Measurements from ENCODE around the gene KCNK3. TPM values are rescaled to one million over a fixed set of nuclear protein-coding genes. Genes with fewer than 3 reads are reported as not detected.

KCNK3 gene
- total and polyA plus RNA-seq, 2 of the 13 experiments (the other 11 are each of a cell fraction or from before 2014, with no cell fraction given) = not detected

DNA sequence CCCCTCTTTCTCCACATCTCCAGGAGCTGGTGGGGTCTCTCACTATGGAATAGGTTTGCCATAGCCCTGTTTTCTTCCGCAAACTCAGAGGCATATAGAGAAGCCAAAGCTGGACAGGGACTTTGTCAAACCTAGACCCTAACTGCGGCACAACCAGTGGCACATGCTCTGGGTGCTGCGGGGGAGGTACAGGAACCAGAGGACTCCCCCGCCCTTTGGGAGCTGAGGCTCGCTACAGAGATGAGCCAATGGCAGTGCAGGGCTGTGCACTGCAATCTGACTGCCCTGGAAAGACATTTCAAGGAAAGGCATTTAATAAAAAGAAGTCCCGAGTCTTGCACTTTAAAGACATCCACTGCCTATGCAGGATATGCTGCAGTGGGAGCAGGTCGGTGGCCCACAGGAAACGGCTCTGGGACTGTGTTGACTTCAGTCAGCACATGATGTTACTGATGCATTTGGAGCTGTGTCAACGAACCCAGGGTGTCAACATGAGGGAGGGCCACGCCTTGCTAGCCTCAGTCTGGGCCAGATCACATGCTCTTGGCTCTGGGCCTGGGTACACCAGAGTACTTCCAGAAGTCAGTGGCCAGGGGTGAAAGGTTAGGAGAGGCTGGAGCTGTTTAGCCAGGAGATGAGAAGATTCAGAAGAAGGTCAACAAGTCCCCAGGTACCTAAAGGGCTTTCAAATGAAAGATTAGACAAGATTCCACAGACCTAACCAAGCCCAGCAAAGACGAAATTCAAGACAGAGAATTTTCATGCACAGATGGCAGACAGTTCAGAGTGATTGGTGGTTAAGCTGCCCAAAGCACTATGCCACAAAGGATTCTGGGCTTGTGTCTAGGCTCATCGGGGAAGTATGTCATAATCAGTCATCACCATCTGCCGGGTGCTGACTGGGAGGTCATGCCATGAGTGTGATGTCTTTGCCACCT is 79.8 kb downstream of the KCNK3 start:
- Histone ChIP-seq H3K27ac (ENCODE audit: extremely low read length, insufficient read depth, low read length) (peak overlapping the region; percentile 1), H3K4me2 (ENCODE audit: low read depth, low read length) (peak overlapping the region; percentile 15; the same call in 1 of the 2 replicates), H3K4me3 (replicated peaks in 1 of 3; ENCODE audit: insufficient read depth in 1 of 3, low read depth in 2 of 3, low read length in 3 of 3) (no peak overlapping the region), H3K4me1 (ENCODE audit: insufficient read depth, low read length) (peaks cover 24% of the 10 kb centered on the region), H2AFZ (ENCODE audit: low read length) (no peak overlapping the region), H3K79me2 (ENCODE audit: insufficient read depth, low read length) (peaks cover 9% of the 10 kb centered on the region), H3K36me3 (replicated peaks in 1 of 2; ENCODE audit: control insufficient read depth in 1 of 2, insufficient read depth in 2 of 2, low read length in 2 of 2) (peaks cover 17 to 26% of the 10 kb centered on the region in 2 experiments; a peak in 4 of 5 replicates), H3K27me3 (ENCODE audit: control insufficient read depth in 1 of 2, insufficient read depth in 2 of 2, low read length in 2 of 2) (no peaks in the 10 kb centered on the region), H4K20me1 (ENCODE audit: insufficient read depth, low read length) (peaks cover 3% of the 10 kb centered on the region; the same call in 1 of the 2 replicates), H3K9me3 (ENCODE audit: low read length) (no peaks in the 10 kb centered on the region), H3K9ac (ENCODE audit: insufficient read depth, low read depth, low read length) (peak overlapping the region; percentile 19; the same call in 1 of the 2 replicates)
- peak; percentile 83 for DNase-seq (ENCODE audit: low spot score)
- intact Hi-C loops (cut with micrococcal nuclease; ENCODE audit: unreplicated experiment) = loop anchor here (1.0 kb wide), 2 partner anchors 8 to 13 kb away; partner anchors contain the start of gene SLC35F6
- FAIRE-seq = peak; percentile 63
- no TSS peak for BruUV-seq (replicated peaks)
- WGBS (ENCODE audit: low lambda C conversion rate) = 57% methylated on average over 13 of the region's 13 CpGs
- in situ Hi-C loops (cut with HindIII; ENCODE audit: extremely low pct_ligation_motif_present, low pct_unique_long_range_greater_than_20kb) = no loop called here
- peak; percentile 83 for ATAC-seq
- ChIA-PET CTCF (ENCODE audit: low intra/inter-chr PET ratio, low total read pairs) (interaction anchor here (1.4 kb wide), 1 partner anchor 27 kb away, joined by 4 read pairs; no protein-coding TSS in a partner anchor), POLR2A (interaction anchor here (0.9 to 1.4 kb wide), 4 partner anchors 9 to 16 kb away, joined by 3 to 7 read pairs (median 3); partner anchors contain the start of genes CENPA and SLC35F6)
- TF ChIP-seq, protein P1, sequence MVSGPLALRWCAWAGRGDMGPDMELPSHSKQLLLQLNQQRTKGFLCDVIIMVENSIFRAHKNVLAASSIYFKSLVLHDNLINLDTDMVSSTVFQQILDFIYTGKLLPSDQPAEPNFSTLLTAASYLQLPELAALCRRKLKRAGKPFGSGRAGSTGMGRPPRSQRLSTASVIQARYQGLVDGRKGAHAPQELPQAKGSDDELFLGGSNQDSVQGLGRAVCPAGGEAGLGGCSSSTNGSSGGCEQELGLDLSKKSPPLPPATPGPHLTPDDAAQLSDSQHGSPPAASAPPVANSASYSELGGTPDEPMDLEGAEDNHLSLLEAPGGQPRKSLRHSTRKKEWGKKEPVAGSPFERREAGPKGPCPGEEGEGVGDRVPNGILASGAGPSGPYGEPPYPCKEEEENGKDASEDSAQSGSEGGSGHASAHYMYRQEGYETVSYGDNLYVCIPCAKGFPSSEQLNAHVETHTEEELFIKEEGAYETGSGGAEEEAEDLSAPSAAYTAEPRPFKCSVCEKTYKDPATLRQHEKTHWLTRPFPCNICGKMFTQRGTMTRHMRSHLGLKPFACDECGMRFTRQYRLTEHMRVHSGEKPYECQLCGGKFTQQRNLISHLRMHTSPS (CRISPR knock-in tag; IDR thresholded peaks at IDR 0.05; ENCODE audit: low read depth) = no peak
- TF ChIP-seq ZNF75D (CRISPR knock-in tag; IDR thresholded peaks at IDR 0.05; ENCODE audit: borderline replicate concordance) = no peak
- TF ChIP-seq ZNF724P (CRISPR knock-in tag; IDR thresholded peaks at IDR 0.05; ENCODE audit: borderline replicate concordance) = no peak
- TF ChIP-seq CEBPB (IDR thresholded peaks at IDR 0.05; ENCODE audit: borderline replicate concordance, low read depth, low read length) = no peak
- peak; percentile 76; the same call in 1 of the 2 replicates for TF ChIP-seq TGIF2 (CRISPR knock-in tag; IDR thresholded peaks at IDR 0.05)
- TF ChIP-seq KDM5A (IDR thresholded peaks at IDR 0.05; ENCODE audit: borderline replicate concordance, low read length) = no peak
- TF ChIP-seq, protein P2, sequence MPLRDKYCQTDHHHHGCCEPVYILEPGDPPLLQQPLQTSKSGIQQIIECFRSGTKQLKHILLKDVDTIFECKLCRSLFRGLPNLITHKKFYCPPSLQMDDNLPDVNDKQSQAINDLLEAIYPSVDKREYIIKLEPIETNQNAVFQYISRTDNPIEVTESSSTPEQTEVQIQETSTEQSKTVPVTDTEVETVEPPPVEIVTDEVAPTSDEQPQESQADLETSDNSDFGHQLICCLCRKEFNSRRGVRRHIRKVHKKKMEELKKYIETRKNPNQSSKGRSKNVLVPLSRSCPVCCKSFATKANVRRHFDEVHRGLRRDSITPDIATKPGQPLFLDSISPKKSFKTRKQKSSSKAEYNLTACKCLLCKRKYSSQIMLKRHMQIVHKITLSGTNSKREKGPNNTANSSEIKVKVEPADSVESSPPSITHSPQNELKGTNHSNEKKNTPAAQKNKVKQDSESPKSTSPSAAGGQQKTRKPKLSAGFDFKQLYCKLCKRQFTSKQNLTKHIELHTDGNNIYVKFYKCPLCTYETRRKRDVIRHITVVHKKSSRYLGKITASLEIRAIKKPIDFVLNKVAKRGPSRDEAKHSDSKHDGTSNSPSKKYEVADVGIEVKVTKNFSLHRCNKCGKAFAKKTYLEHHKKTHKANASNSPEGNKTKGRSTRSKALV (CRISPR knock-in tag; IDR thresholded peaks at IDR 0.05) = no peak
- no peak for TF ChIP-seq ARNT (IDR thresholded peaks at IDR 0.05)
- TF ChIP-seq ZNF530 (CRISPR knock-in tag; IDR thresholded peaks at IDR 0.05; ENCODE audit: low read depth) = no peak
- TF ChIP-seq, protein P3, sequence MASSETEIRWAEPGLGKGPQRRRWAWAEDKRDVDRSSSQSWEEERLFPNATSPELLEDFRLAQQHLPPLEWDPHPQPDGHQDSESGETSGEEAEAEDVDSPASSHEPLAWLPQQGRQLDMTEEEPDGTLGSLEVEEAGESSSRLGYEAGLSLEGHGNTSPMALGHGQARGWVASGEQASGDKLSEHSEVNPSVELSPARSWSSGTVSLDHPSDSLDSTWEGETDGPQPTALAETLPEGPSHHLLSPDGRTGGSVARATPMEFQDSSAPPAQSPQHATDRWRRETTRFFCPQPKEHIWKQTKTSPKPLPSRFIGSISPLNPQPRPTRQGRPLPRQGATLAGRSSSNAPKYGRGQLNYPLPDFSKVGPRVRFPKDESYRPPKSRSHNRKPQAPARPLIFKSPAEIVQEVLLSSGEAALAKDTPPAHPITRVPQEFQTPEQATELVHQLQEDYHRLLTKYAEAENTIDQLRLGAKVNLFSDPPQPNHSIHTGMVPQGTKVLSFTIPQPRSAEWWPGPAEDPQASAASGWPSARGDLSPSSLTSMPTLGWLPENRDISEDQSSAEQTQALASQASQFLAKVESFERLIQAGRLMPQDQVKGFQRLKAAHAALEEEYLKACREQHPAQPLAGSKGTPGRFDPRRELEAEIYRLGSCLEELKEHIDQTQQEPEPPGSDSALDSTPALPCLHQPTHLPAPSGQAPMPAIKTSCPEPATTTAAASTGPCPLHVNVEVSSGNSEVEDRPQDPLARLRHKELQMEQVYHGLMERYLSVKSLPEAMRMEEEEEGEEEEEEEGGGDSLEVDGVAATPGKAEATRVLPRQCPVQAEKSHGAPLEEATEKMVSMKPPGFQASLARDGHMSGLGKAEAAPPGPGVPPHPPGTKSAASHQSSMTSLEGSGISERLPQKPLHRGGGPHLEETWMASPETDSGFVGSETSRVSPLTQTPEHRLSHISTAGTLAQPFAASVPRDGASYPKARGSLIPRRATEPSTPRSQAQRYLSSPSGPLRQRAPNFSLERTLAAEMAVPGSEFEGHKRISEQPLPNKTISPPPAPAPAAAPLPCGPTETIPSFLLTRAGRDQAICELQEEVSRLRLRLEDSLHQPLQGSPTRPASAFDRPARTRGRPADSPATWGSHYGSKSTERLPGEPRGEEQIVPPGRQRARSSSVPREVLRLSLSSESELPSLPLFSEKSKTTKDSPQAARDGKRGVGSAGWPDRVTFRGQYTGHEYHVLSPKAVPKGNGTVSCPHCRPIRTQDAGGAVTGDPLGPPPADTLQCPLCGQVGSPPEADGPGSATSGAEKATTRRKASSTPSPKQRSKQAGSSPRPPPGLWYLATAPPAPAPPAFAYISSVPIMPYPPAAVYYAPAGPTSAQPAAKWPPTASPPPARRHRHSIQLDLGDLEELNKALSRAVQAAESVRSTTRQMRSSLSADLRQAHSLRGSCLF (CRISPR knock-in tag; IDR thresholded peaks at IDR 0.05; ENCODE audit: borderline replicate concordance) = no peak
- TF ChIP-seq CBFB (CRISPR knock-in tag; IDR thresholded peaks at IDR 0.05) = no peak
- TF ChIP-seq DNMT1 (CRISPR knock-in tag; IDR thresholded peaks at IDR 0.05) = no peak
- no peak for TF ChIP-seq JDP2 (CRISPR knock-in tag; IDR thresholded peaks at IDR 0.05; ENCODE audit: borderline replicate concordance)

Data from HepG2 (cell line).